ENCODE measurements around the gene NPHS1.
"Not testable (repeated sequence)": the region's sequence is repeated elsewhere in the genome, so short reads cannot be mapped to it uniquely, and the experiment has no call there.

Gene NPHS1

GRCh38 chr19:35801828-35802227, 50.5 kb downstream of the NPHS1 start:
- H3K4me3 ChIP-seq (ENCODE audit: low read length, poor library complexity, severe bottlenecking): no peak overlapping the region
- H3F3A ChIP-seq (ENCODE audit: low read depth): no peaks in the 10 kb centered on the region
- H4K20me1 ChIP-seq (ENCODE audit: insufficient read depth, low read length, poor library complexity, severe bottlenecking): no peaks in the 10 kb centered on the region
- no peaks in the 10 kb centered on the region for H3K27me3 ChIP-seq (ENCODE audit: insufficient read depth, low read length, poor library complexity, severe bottlenecking)
- H3K9ac ChIP-seq (ENCODE audit: low read depth, low read length, poor library complexity, severe bottlenecking): no peak overlapping the region
- no peaks in the 10 kb centered on the region for H3K36me3 ChIP-seq (ENCODE audit: insufficient read depth, low read length)
- H3K9me3 ChIP-seq (ENCODE audit: insufficient read depth, low read depth, low read length): no peaks in the 10 kb centered on the region
- H3K9me2 ChIP-seq (replicated peaks; ENCODE audit: low read depth, low read length): no peaks in the 10 kb centered on the region
- no peaks in the 10 kb centered on the region for H3K79me2 ChIP-seq (ENCODE audit: insufficient read depth, low read length)
- H2AFZ ChIP-seq (ENCODE audit: low read length): no peak overlapping the region
- peaks cover 15% of the 10 kb centered on the region for H3K4me1 ChIP-seq (ENCODE audit: insufficient read depth, low read length, poor library complexity, severe bottlenecking)
- H3K4me2 ChIP-seq (ENCODE audit: low read depth, low read length, poor library complexity, severe bottlenecking): no peak overlapping the region
- no peak for TF ChIP-seq EZH2phosphoT487 (IDR thresholded peaks at IDR 0.05; ENCODE audit: borderline replicate concordance)
- no peak for TF ChIP-seq CTCF (conservative IDR thresholded peaks at IDR 0.05; ENCODE audit: low read length)

DNA sequence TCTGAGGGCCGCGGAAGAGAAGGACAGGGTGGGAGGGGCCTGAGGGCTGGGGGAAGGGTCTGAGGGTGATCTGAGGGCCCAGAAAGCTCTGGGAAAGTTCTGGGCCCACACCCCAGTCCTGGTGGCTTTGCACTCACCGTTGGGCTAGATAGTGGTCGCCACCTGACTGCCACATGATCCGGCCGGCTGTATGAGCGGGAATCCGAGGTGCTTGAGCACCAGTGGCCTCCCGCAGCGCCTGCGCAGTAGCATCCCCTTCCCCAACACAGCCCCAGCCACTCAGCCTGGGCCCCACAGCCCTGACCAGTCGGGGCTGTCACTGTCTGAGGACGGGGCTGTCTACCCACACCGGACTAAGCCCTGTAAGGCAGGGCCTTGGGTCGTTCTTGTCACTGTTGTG, 54.6 kb downstream of the NPHS1 start:
- Histone ChIP-seq H3K79me2 (ENCODE audit: insufficient read depth, low read length) (no peaks in the 10 kb centered on the region), H3K4me3 (ENCODE audit: low read length, poor library complexity, severe bottlenecking) (no peak overlapping the region), H3K27me3 (ENCODE audit: insufficient read depth, low read length, poor library complexity, severe bottlenecking) (no peaks in the 10 kb centered on the region), H3K9ac (ENCODE audit: low read depth, low read length, poor library complexity, severe bottlenecking) (no peak overlapping the region), H4K20me1 (ENCODE audit: insufficient read depth, low read length, poor library complexity, severe bottlenecking) (no peaks in the 10 kb centered on the region), H3F3A (ENCODE audit: low read depth) (no peaks in the 10 kb centered on the region), H3K4me2 (ENCODE audit: low read depth, low read length, poor library complexity, severe bottlenecking) (no peak overlapping the region), H2AFZ (ENCODE audit: low read length) (no peak overlapping the region), H3K4me1 (ENCODE audit: insufficient read depth, low read length, poor library complexity, severe bottlenecking) (no peaks in the 10 kb centered on the region), H3K36me3 (ENCODE audit: insufficient read depth, low read length) (no peaks in the 10 kb centered on the region), H3K9me3 (ENCODE audit: insufficient read depth, low read depth, low read length) (no peaks in the 10 kb centered on the region), H3K9me2 (replicated peaks; ENCODE audit: low read depth, low read length) (no peaks in the 10 kb centered on the region)
- no peak for TF ChIP-seq CTCF (conservative IDR thresholded peaks at IDR 0.05; ENCODE audit: low read length)
- TF ChIP-seq EZH2phosphoT487 (IDR thresholded peaks at IDR 0.05; ENCODE audit: borderline replicate concordance): no peak

DNA sequence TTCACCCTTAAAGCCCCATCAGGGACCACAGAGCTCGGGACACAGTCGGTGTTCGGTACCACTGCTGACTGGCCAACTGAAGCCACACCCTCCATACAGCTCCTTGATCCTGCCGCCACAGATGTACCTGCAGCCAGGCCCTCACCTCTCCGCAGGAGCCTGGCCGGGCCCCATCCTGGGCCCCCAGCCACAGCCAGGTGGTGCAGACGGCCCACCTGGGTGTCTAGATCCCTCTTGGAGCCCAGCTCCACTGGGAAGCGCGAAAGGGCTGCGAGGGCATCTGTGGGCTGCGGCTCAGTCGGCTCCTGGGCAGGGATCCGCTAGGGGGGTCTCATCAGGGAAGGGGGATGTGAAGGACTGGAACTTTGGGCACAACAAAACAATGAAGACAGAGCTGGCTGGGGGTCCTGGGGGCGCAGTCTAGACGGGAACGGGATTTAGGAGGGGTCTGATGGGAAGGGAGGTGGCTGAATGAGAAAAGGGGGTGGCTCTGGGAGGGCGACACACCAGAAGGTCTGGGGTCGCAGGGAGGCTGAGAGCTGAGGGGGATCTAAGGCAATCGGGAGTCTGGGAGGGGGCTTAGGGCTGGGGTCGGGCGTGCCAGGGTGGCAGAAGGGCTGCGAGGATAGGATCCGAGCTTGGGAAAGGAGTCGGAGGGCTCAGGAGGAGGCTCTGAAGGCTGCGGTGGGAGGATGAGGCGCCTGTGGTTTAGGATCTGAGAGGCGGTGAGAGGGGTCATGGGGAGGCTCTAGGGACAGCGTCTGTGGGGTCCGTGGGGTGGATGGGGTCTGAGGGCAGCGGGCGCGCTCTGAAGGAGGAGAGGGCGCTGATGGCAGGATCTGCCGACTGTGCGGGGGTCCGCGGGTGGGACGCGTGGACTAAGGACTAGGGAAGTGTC, 55.4 kb downstream of the NPHS1 start:
- Histone ChIP-seq H4K20me1 (ENCODE audit: insufficient read depth, low read length, poor library complexity, severe bottlenecking) (no peaks in the 10 kb centered on the region), H3K4me2 (ENCODE audit: low read depth, low read length, poor library complexity, severe bottlenecking) (no peak overlapping the region)

DNA sequence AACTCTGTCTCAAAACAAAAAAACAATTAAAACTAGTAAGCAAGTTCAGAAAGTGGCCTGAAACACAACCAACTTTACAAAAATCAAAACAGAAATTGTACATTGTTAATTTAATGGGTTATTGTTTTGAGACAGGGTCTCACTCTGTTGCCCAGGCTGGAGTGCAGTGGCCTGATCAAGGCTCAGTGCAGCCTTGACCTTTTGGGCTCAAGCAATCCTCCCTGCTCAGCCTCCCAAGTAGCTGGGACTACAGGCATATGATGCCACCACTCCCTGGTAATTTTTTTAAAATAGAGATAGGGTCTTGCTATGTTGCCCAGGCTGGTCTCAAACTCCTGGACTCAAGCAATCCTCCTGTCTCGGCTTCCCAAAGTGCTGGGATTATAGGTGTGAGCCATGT, 56.7 kb downstream of the NPHS1 start:
- not testable (repeated sequence) for H3K36me3 ChIP-seq (ENCODE audit: insufficient read depth, low read length)

More for the DNA sequence above, 55.4 kb downstream of the NPHS1 start:
- no peaks in the 10 kb centered on the region for H3K27me3 ChIP-seq (ENCODE audit: insufficient read depth, low read length, poor library complexity, severe bottlenecking)
- no peaks in the 10 kb centered on the region for H3K36me3 ChIP-seq (ENCODE audit: insufficient read depth, low read length)
- no peaks in the 10 kb centered on the region for H3F3A ChIP-seq (ENCODE audit: low read depth)
- no peaks in the 10 kb centered on the region for H3K4me1 ChIP-seq (ENCODE audit: insufficient read depth, low read length, poor library complexity, severe bottlenecking)
- H3K79me2 ChIP-seq (ENCODE audit: insufficient read depth, low read length): no peaks in the 10 kb centered on the region
- H2AFZ ChIP-seq (ENCODE audit: low read length): no peak overlapping the region
- H3K9me3 ChIP-seq (ENCODE audit: insufficient read depth, low read depth, low read length): no peaks in the 10 kb centered on the region
- TF ChIP-seq CTCF (conservative IDR thresholded peaks at IDR 0.05; ENCODE audit: low read length): no peak
- no peak for TF ChIP-seq EZH2phosphoT487 (IDR thresholded peaks at IDR 0.05; ENCODE audit: borderline replicate concordance)
- H3K4me3 ChIP-seq (ENCODE audit: low read length, poor library complexity, severe bottlenecking): no peak overlapping the region
- H3K9me2 ChIP-seq (replicated peaks; ENCODE audit: low read depth, low read length): no peaks in the 10 kb centered on the region
- no peak overlapping the region for H3K9ac ChIP-seq (ENCODE audit: low read depth, low read length, poor library complexity, severe bottlenecking)

More for the DNA sequence above, 56.7 kb downstream of the NPHS1 start:
- H3K27me3 ChIP-seq (ENCODE audit: insufficient read depth, low read length, poor library complexity, severe bottlenecking); H3K9me3 ChIP-seq (ENCODE audit: insufficient read depth, low read depth, low read length); H4K20me1 ChIP-seq (ENCODE audit: insufficient read depth, low read length, poor library complexity, severe bottlenecking); H3K4me1 ChIP-seq (ENCODE audit: insufficient read depth, low read length, poor library complexity, severe bottlenecking); H3K4me2 ChIP-seq (ENCODE audit: low read depth, low read length, poor library complexity, severe bottlenecking); H3K4me3 ChIP-seq (ENCODE audit: low read length, poor library complexity, severe bottlenecking); H3F3A ChIP-seq (ENCODE audit: low read depth); H3K9me2 ChIP-seq (replicated peaks; ENCODE audit: low read depth, low read length); H3K9ac ChIP-seq (ENCODE audit: low read depth, low read length, poor library complexity, severe bottlenecking); H3K79me2 ChIP-seq (ENCODE audit: insufficient read depth, low read length); H2AFZ ChIP-seq (ENCODE audit: low read length): not testable (repeated sequence)

Measured in Loucy (cell line).